MM.1S (cell line): ENCODE data around the gene CARD10.

ENCODE experiments used
- DNase-seq: peaks from one replicate; pipeline ENCODE4 v3.0.0-alpha.2; 2015
- H2AFZ ChIP-seq: fragments of 300-600 bp; sonication (generic); 2 replicates; pipeline ENCODE4 v1.6.0; 2016; ENCODE audit warnings: antibody characterized with exemption, low read length
- H3F3A ChIP-seq: fragments of 300-600 bp; sonication (generic); 2 replicates; pipeline ENCODE4 v1.6.1; 2016; ENCODE audit warnings: mild to moderate bottlenecking, antibody characterized with exemption, low read length, moderate library complexity, mixed read lengths; ENCODE audit not compliant: insufficient read depth
- H3K27ac ChIP-seq: fragments of 300-600 bp; sonication (generic); 2 replicates; pipeline ENCODE4 v1.5.1; 2016; ENCODE audit warnings: mild to moderate bottlenecking, low read length
- H3K27me3 ChIP-seq: fragments of 300-600 bp; sonication (generic); replicated peaks from 2 replicates; pipeline ENCODE4 v1.6.0; 2016; ENCODE audit warnings: low read length; ENCODE audit not compliant: insufficient read depth
- H3K36me3 ChIP-seq: fragments of 300-600 bp; sonication (generic); replicated peaks from 2 replicates; pipeline ENCODE4 v1.6.1; 2016; ENCODE audit warnings: mild to moderate bottlenecking, low read length, mixed read lengths; ENCODE audit not compliant: insufficient read depth
- H3K4me1 ChIP-seq: fragments of 300-600 bp; sonication (generic); 2 replicates; pipeline ENCODE4 v1.6.1; 2016; ENCODE audit warnings: low read length, mixed read lengths
- H3K4me2 ChIP-seq: fragments of 300-600 bp; sonication (generic); 2 replicates; pipeline ENCODE4 v1.6.0; 2016; ENCODE audit warnings: low read depth, low read length
- H3K4me3 ChIP-seq: fragments of 300-600 bp; sonication (generic); 2 replicates; pipeline ENCODE4 v1.5.1; 2016; ENCODE audit warnings: low read length, mixed read lengths
- H3K79me2 ChIP-seq: fragments of 300-600 bp; sonication (generic); 2 replicates; pipeline ENCODE4 v1.6.1; 2016; ENCODE audit warnings: mixed run types, low read length, mixed read lengths
- H3K9ac ChIP-seq: fragments of 300-600 bp; sonication (generic); 2 replicates; pipeline ENCODE4 v1.6.1; 2016; ENCODE audit warnings: low read length, mixed read lengths
- H3K9me2 ChIP-seq: fragments of 300-600 bp; sonication (generic); replicated peaks from 2 replicates; pipeline ENCODE4 v1.6.1; 2016; ENCODE audit warnings: mild to moderate bottlenecking, low read length, mixed read lengths; ENCODE audit not compliant: insufficient read depth
- H3K9me3 ChIP-seq: fragments of 300-600 bp; sonication (generic); replicated peaks from 2 replicates; pipeline ENCODE4 v1.6.1; 2016; ENCODE audit warnings: mild to moderate bottlenecking, low read length, mixed read lengths; ENCODE audit not compliant: insufficient read depth
- H4K20me1 ChIP-seq: fragments of 300-600 bp; sonication (generic); 2 replicates; pipeline ENCODE4 v1.6.1; 2016; ENCODE audit warnings: mild to moderate bottlenecking, low read length, moderate library complexity, mixed read lengths; ENCODE audit not compliant: insufficient read depth
- CTCF ChIP-seq: fragments of 300-600 bp; sonication (generic); IDR thresholded peaks from 2 replicates; pipeline ENCODE4 v1.5.1; 2016; ENCODE audit warnings: antibody characterized with exemption, low read length, mixed read lengths
- EZH2 ChIP-seq: fragments of 300-600 bp; sonication (generic); optimal IDR thresholded peaks from 2 replicates; pipeline ENCODE3; 2017; ENCODE audit warnings: low read depth, mild to moderate bottlenecking, antibody characterized with exemption, low read length, mixed read lengths
- EZH2phosphoT487 ChIP-seq: fragments of 300-600 bp; sonication (generic); IDR thresholded peaks from 2 replicates; pipeline ENCODE4 v1.6.1; 2018; ENCODE audit warnings: antibody characterized with exemption, low read length

CARD10 gene

GRCh38 chr22:37487129-37487528 lies 32.1 kb downstream of the CARD10 start:
- no peaks in the 10 kb centered on the region for H3K36me3 ChIP-seq
- peak overlapping the region; percentile 83; the same call in 1 of the 2 replicates for H3K4me2 ChIP-seq
- no peak for TF ChIP-seq EZH2phosphoT487
- no peak for TF ChIP-seq EZH2
- no peak overlapping the region for H3K27ac ChIP-seq
- H3K9me2 ChIP-seq, result no peaks in the 10 kb centered on the region
- peaks cover 41% of the 10 kb centered on the region for H3K79me2 ChIP-seq
- no peaks in the 10 kb centered on the region; the same call in 1 of the 2 replicates for H3K27me3 ChIP-seq
- H3K9ac ChIP-seq, result no peak overlapping the region
- H2AFZ ChIP-seq, result no peak overlapping the region
- no peaks in the 10 kb centered on the region for H3K9me3 ChIP-seq
- no peaks in the 10 kb centered on the region for H4K20me1 ChIP-seq
- H3K4me3 ChIP-seq, result no peak overlapping the region
- DNase-seq, result no peak
- H3F3A ChIP-seq, result no peaks in the 10 kb centered on the region; the same call in 1 of the 2 replicates
- H3K4me1 ChIP-seq, result peaks cover 13% of the 10 kb centered on the region; the same call in 1 of the 2 replicates

GRCh38 chr22:37486224-37486845 lies 32.9 kb downstream of the CARD10 start, which contains the start of gene MFNG:
MFNG (minus strand) TSS chr22:37486384; CDS start chr22:37486177, 207 bp downstream.
- Histone ChIP-seq H3K9ac (peak within 1 kb of the TSS; percentile 89), H3K79me2 (peaks cover 49% of the 10 kb centered on the region), H3K4me1 (peaks cover 13% of the 10 kb centered on the region; the same call in 1 of the 2 replicates), H3K27me3 (no peaks in the 10 kb centered on the region; the same call in 1 of the 2 replicates), H4K20me1 (no peaks in the 10 kb centered on the region), H3K4me2 (peak within 1 kb of the TSS; percentile 83), H3K27ac (peak within 1 kb of the TSS; percentile 75), H3F3A (no peaks in the 10 kb centered on the region; the same call in 1 of the 2 replicates), H3K4me3 (peak within 1 kb of the TSS; percentile 91), H3K9me3 (no peaks in the 10 kb centered on the region), H3K36me3 (no peaks in the 10 kb centered on the region), H2AFZ (peak within 1 kb of the TSS; percentile 61), H3K9me2 (no peaks in the 10 kb centered on the region)
- TF ChIP-seq EZH2phosphoT487 (no peak), EZH2 (no peak), CTCF (no peak)
- DNase-seq, result peak; percentile 93

GRCh38 chr22:37485395-37486223 lies 33.6 kb downstream of the CARD10 start:
- DNase-seq, result peak; percentile 41
- H3K27me3 ChIP-seq, result no peaks in the 10 kb centered on the region; the same call in 1 of the 2 replicates

More at GRCh38 chr22:37485395-37486223, 33.6 kb downstream of the CARD10 start:
- H3K9ac ChIP-seq, result peak overlapping the region; percentile 89
- peak overlapping the region; percentile 83 for H3K4me2 ChIP-seq
- H4K20me1 ChIP-seq, result 0 out of 2 replicates have a peak, but pooled peaks cover 4% of the 10 kb centered on the region
- TF ChIP-seq EZH2phosphoT487 (no peak), CTCF (no peak), EZH2 (no peak)
- H3K27ac ChIP-seq, result peak overlapping the region; percentile 75
- peak overlapping the region; percentile 91 for H3K4me3 ChIP-seq
- no peaks in the 10 kb centered on the region for H3K36me3 ChIP-seq
- H3K4me1 ChIP-seq, result peaks cover 13% of the 10 kb centered on the region; the same call in 1 of the 2 replicates
- H3K9me3 ChIP-seq, result no peaks in the 10 kb centered on the region
- H3K9me2 ChIP-seq, result no peaks in the 10 kb centered on the region
- H3F3A ChIP-seq, result no peaks in the 10 kb centered on the region; the same call in 1 of the 2 replicates
- peaks cover 56% of the 10 kb centered on the region for H3K79me2 ChIP-seq
- peak overlapping the region; percentile 61 for H2AFZ ChIP-seq
